ENCODE results near the gene MEGF11. TPM values are rescaled to one million over a fixed set of nuclear protein-coding genes. Genes with fewer than 3 reads are reported as not detected.

MEGF11 gene
- total RNA-seq, 1 experiment from 2014 or later: not detected

DNA sequence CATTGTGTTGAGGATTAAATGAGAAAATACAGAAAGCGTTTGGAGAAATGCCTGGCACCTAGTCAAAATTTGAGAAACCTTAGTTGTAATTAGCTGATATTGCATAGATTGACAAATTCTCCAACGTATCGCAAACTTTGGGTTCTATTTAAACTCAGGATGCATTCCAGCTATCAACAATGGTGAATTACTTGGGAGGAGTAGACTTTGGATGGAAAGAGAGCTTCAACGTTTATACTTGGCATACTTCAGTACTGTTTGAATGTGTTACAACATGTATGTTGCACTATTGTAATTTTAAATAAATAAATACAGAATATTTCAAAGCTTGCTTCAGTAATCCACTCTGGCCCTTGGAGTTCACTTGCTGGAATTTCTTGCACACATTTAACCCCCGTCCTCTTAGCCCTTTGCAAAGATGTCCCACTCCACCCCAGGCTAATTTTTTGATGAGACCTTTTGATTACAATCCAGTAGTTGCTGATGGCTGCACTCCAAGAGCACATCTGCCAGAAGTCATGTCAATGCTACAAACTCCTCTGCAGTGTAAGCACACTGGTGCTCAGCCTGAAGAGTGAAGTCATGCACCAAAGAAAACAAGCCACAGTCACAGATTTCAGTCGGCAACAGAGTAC, 35.1 kb upstream of the MEGF11 start:
- ChIA-PET POLR2A (ENCODE audit: unreplicated experiment) (no interaction called here), CTCF (interaction anchor here (0.6 kb wide), 2 partner anchors 294 to 412 kb away, joined by 9 to 19 read pairs; no protein-coding TSS in a partner anchor)
- intact Hi-C loops (cut with micrococcal nuclease; ENCODE audit: unreplicated experiment): loop anchor here (5.0 kb wide), 1 partner anchor 306 kb away; no protein-coding TSS in a partner anchor
- Histone ChIP-seq H2AFZ (no peak overlapping the region), H3F3A (ENCODE audit: insufficient read depth, low read depth) (0 out of 2 replicates have a peak, but pooled peaks cover 8% of the 10 kb centered on the region), H3K36me3 (ENCODE audit: low read depth) (no peaks in the 10 kb centered on the region), H3K4me2 (no peak overlapping the region), H3K4me3 (no peak overlapping the region), H3K4me1 (replicated peaks; ENCODE audit: insufficient read depth) (peaks cover 11% of the 10 kb centered on the region), H3K9me3 (ENCODE audit: insufficient read depth, low read depth) (no peaks in the 10 kb centered on the region), H3K27ac (no peak overlapping the region), H3K9me2 (ENCODE audit: insufficient read depth) (no peaks in the 10 kb centered on the region), H3K79me2 (ENCODE audit: low read depth) (0 out of 2 replicates have a peak, but pooled peaks cover 5% of the 10 kb centered on the region), H4K20me1 (ENCODE audit: insufficient read depth) (no peaks in the 10 kb centered on the region), H3K27me3 (ENCODE audit: insufficient read depth, low read depth) (no peaks in the 10 kb centered on the region)
- no TSS peak for BruUV-seq (replicated peaks)
- TF ChIP-seq, protein P1, sequence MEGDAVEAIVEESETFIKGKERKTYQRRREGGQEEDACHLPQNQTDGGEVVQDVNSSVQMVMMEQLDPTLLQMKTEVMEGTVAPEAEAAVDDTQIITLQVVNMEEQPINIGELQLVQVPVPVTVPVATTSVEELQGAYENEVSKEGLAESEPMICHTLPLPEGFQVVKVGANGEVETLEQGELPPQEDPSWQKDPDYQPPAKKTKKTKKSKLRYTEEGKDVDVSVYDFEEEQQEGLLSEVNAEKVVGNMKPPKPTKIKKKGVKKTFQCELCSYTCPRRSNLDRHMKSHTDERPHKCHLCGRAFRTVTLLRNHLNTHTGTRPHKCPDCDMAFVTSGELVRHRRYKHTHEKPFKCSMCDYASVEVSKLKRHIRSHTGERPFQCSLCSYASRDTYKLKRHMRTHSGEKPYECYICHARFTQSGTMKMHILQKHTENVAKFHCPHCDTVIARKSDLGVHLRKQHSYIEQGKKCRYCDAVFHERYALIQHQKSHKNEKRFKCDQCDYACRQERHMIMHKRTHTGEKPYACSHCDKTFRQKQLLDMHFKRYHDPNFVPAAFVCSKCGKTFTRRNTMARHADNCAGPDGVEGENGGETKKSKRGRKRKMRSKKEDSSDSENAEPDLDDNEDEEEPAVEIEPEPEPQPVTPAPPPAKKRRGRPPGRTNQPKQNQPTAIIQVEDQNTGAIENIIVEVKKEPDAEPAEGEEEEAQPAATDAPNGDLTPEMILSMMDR (conservative IDR thresholded peaks at IDR 0.05): no peak
- TF ChIP-seq EZH2 (IDR thresholded peaks at IDR 0.05; ENCODE audit: low read depth): no peak
- DNase-seq: no peak

DNA sequence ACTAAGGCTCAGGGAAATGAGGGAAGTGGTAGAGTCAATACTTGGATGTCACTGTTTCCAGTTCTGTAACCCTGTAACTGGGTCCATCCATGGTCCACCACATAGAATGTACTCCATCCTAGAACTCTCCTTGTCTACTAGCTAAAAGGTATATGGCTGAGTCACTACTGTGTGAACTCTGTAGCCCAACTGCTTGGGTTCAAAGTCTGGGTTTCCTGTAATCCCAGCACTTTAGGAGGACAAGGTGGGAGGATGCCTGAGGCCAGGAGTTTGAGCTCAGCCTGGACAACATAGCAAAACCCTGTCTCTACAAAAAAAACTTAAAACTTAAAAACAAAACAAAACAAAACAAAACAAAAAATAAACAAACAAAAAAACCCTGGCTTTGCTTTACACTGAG, 34.5 kb upstream of the MEGF11 start:
- intact Hi-C loops (cut with micrococcal nuclease; ENCODE audit: unreplicated experiment): loop anchor here (5.0 kb wide), 1 partner anchor 306 kb away; no protein-coding TSS in a partner anchor
- CTCF ChIA-PET: interaction anchor here (0.6 kb wide), 2 partner anchors 295 to 413 kb away, joined by 9 to 19 read pairs; no protein-coding TSS in a partner anchor
- H3F3A ChIP-seq (ENCODE audit: insufficient read depth, low read depth): 0 out of 2 replicates have a peak, but pooled peaks cover 8% of the 10 kb centered on the region

DNA sequence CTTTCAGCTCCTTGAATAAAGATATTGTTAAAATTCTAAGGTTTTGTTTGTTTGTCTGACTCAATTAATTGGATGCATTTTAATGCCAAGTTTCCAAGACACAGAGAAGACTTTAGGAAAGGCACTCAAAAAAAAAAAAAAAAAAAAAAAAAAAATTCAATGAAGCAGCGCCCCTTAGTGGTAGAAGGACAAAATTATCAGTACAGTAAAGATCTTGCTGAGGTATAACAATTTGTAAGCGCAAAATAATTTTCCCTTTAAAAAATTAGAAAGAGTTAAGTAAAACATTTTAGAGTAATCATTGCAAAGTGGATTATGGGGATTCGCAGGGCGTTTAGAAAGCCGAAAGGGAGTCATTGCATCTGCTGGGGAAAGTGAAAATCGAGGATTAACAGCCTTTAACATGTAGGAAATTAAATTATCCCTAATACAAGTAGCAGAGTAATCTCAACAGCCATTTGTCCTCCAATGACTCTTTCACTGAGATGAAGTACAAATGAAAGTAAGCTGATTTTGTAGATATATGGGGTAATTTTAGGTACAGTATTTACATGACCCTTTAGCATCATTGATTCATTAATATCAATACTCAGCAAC, 34.0 kb upstream of the MEGF11 start:
- BruUV-seq (replicated peaks): no TSS peak
- H3F3A ChIP-seq (ENCODE audit: insufficient read depth, low read depth): 0 out of 2 replicates have a peak, but pooled peaks cover 8% of the 10 kb centered on the region
- ChIA-PET POLR2A (ENCODE audit: unreplicated experiment) (no interaction called here), CTCF (interaction anchor here (0.7 kb wide), 1 partner anchor 211 kb away, joined by 3 read pairs; no protein-coding TSS in a partner anchor)
- no peak overlapping the region for H2AFZ ChIP-seq
- no peaks in the 10 kb centered on the region for H4K20me1 ChIP-seq (ENCODE audit: insufficient read depth)
- H3K27me3 ChIP-seq (ENCODE audit: insufficient read depth, low read depth): no peaks in the 10 kb centered on the region
- no peak overlapping the region for H3K4me2 ChIP-seq
- TF ChIP-seq EZH2 (IDR thresholded peaks at IDR 0.05; ENCODE audit: low read depth): no peak
- TF ChIP-seq, protein P1 (conservative IDR thresholded peaks at IDR 0.05): peak; percentile 75
- H3K4me3 ChIP-seq: no peak overlapping the region
- H3K4me1 ChIP-seq (replicated peaks; ENCODE audit: insufficient read depth): peaks cover 11% of the 10 kb centered on the region
- H3K9me3 ChIP-seq (ENCODE audit: insufficient read depth, low read depth): no peaks in the 10 kb centered on the region
- H3K36me3 ChIP-seq (ENCODE audit: low read depth): no peaks in the 10 kb centered on the region
- peak in 1 of 2 experiments; percentile 42 for DNase-seq
- H3K9me2 ChIP-seq (ENCODE audit: insufficient read depth): no peaks in the 10 kb centered on the region
- 0 out of 2 replicates have a peak, but pooled peaks cover 2% of the 10 kb centered on the region for H3K79me2 ChIP-seq (ENCODE audit: low read depth)
- intact Hi-C loops (cut with micrococcal nuclease; ENCODE audit: unreplicated experiment): loop anchor here (1.0 to 5.0 kb wide), 2 partner anchors 305 to 371 kb away; no protein-coding TSS in a partner anchor
- H3K27ac ChIP-seq: no peak overlapping the region

More for the DNA sequence above, 34.5 kb upstream of the MEGF11 start:
- POLR2A ChIA-PET (ENCODE audit: unreplicated experiment): no interaction called here
- Histone ChIP-seq H4K20me1 (ENCODE audit: insufficient read depth) (no peaks in the 10 kb centered on the region), H3K9me2 (ENCODE audit: insufficient read depth) (no peaks in the 10 kb centered on the region), H3K36me3 (ENCODE audit: low read depth) (no peaks in the 10 kb centered on the region), H3K27ac (no peak overlapping the region), H2AFZ (no peak overlapping the region), H3K27me3 (ENCODE audit: insufficient read depth, low read depth) (no peaks in the 10 kb centered on the region), H3K79me2 (ENCODE audit: low read depth) (0 out of 2 replicates have a peak, but pooled peaks cover 5% of the 10 kb centered on the region), H3K4me1 (replicated peaks; ENCODE audit: insufficient read depth) (peaks cover 11% of the 10 kb centered on the region), H3K4me3 (no peak overlapping the region), H3K9me3 (ENCODE audit: insufficient read depth, low read depth) (no peaks in the 10 kb centered on the region), H3K4me2 (no peak overlapping the region)
- TF ChIP-seq EZH2 (IDR thresholded peaks at IDR 0.05; ENCODE audit: low read depth): no peak
- TF ChIP-seq, protein P1 (conservative IDR thresholded peaks at IDR 0.05): no peak
- no peak for DNase-seq
- no TSS peak for BruUV-seq (replicated peaks)
